Urothelium cell line (cell line): Measurements from ENCODE around the gene GALNT18.

Experiments used
- DNase-seq: peaks from one replicate; pipeline ENCODE4 v3.0.0; 2011; ENCODE audit warnings: low spot score, mixed read lengths
- FAIRE-seq: peaks from 2 replicates; lab custom pipeline; 2011; peaks lifted over from hg19 to GRCh38; lab: Jason Lieb, UNC

Gene GALNT18

GRCh38 chr11:11621573-11622339 lies at the start of gene GALNT18:
Gene GALNT18, minus strand, starts transcription at chr11:11622005.
- FAIRE-seq (peak; percentile 98), DNase-seq (peak; percentile 99)

- FAIRE-seq (no peak), DNase-seq (no peak)
Observed at GRCh38 chr11:11670574-11670973, 48.8 kb upstream of the GALNT18 start.

- no peak for FAIRE-seq
- no peak for DNase-seq
Observed at GRCh38 chr11:11669233-11669846, 47.5 kb upstream of the GALNT18 start.

- FAIRE-seq (no peak), DNase-seq (no peak)
Observed at GRCh38 chr11:11668781-11669180, 47.0 kb upstream of the GALNT18 start.

- FAIRE-seq (no peak), DNase-seq (no peak)
Observed at GRCh38 chr11:11668274-11668673, 46.5 kb upstream of the GALNT18 start.

GRCh38 chr11:11667056-11667455 lies 45.3 kb upstream of the GALNT18 start:
- FAIRE-seq (no peak), DNase-seq (no peak)

- DNase-seq (no peak), FAIRE-seq (no peak)
Observed at GRCh38 chr11:11665407-11665806, 43.6 kb upstream of the GALNT18 start.

- DNase-seq (no peak), FAIRE-seq (no peak)
Observed at GRCh38 chr11:11663907-11664306, 42.1 kb upstream of the GALNT18 start.

GRCh38 chr11:11662578-11662977 lies 40.8 kb upstream of the GALNT18 start:
- FAIRE-seq: no peak
- DNase-seq: no peak

GRCh38 chr11:11661326-11662040 lies 39.7 kb upstream of the GALNT18 start:
- FAIRE-seq (no peak), DNase-seq (no peak)

- no peak for FAIRE-seq
- DNase-seq: no peak
Observed at GRCh38 chr11:11660363-11660740, 38.5 kb upstream of the GALNT18 start.

GRCh38 chr11:11659567-11660362 lies 38.0 kb upstream of the GALNT18 start:
- FAIRE-seq (no peak), DNase-seq (no peak)

- DNase-seq (peak; percentile 21), FAIRE-seq (no peak)
Observed at GRCh38 chr11:11657218-11657955, 35.6 kb upstream of the GALNT18 start.

- FAIRE-seq: no peak
- no peak for DNase-seq
Observed at GRCh38 chr11:11641581-11641980, 19.8 kb upstream of the GALNT18 start.

- no peak for FAIRE-seq
- no peak for DNase-seq
Observed at GRCh38 chr11:11640996-11641395, 19.2 kb upstream of the GALNT18 start.

- FAIRE-seq (no peak), DNase-seq (no peak)
Observed at GRCh38 chr11:11640152-11640551, 18.3 kb upstream of the GALNT18 start.

GRCh38 chr11:11636671-11637070 lies 14.9 kb upstream of the GALNT18 start:
- FAIRE-seq: no peak
- no peak for DNase-seq

GRCh38 chr11:11635443-11635842 lies 13.6 kb upstream of the GALNT18 start:
- FAIRE-seq (no peak), DNase-seq (no peak)

- DNase-seq: no peak
- FAIRE-seq: no peak
Observed at GRCh38 chr11:11629368-11629767, 7.6 kb upstream of the GALNT18 start.

- DNase-seq: no peak
- FAIRE-seq: no peak
Observed at GRCh38 chr11:11628651-11629050, 6.8 kb upstream of the GALNT18 start.
